D721Med (cell line): ENCODE results near the gene PLPP1.

ENCODE experiments used
- DNase-seq: peaks from one replicate; pipeline ENCODE4 v3.0.0; 2011; ENCODE audit warnings: low spot score; ENCODE audit not compliant: insufficient read length
- FAIRE-seq: peaks from 2 replicates; lab custom pipeline; 2011; peaks lifted over from hg19 to GRCh38; lab: Jason Lieb, UNC
- TF ChIP-seq, protein P1 (sequence below): IDR thresholded peaks from 2 replicates; pipeline ENCODE4 v1.5.1; 2012; ENCODE audit warnings: mild to moderate bottlenecking, control low read depth; ENCODE audit not compliant: insufficient read depth; ENCODE audit errors: missing control alignments

PLPP1 gene

GRCh38 chr5:55429221-55429612, 105.5 kb downstream of the PLPP1 start:
- no peak for FAIRE-seq
- TF ChIP-seq, protein P1, sequence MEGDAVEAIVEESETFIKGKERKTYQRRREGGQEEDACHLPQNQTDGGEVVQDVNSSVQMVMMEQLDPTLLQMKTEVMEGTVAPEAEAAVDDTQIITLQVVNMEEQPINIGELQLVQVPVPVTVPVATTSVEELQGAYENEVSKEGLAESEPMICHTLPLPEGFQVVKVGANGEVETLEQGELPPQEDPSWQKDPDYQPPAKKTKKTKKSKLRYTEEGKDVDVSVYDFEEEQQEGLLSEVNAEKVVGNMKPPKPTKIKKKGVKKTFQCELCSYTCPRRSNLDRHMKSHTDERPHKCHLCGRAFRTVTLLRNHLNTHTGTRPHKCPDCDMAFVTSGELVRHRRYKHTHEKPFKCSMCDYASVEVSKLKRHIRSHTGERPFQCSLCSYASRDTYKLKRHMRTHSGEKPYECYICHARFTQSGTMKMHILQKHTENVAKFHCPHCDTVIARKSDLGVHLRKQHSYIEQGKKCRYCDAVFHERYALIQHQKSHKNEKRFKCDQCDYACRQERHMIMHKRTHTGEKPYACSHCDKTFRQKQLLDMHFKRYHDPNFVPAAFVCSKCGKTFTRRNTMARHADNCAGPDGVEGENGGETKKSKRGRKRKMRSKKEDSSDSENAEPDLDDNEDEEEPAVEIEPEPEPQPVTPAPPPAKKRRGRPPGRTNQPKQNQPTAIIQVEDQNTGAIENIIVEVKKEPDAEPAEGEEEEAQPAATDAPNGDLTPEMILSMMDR = no peak
- no peak for DNase-seq

DNA sequence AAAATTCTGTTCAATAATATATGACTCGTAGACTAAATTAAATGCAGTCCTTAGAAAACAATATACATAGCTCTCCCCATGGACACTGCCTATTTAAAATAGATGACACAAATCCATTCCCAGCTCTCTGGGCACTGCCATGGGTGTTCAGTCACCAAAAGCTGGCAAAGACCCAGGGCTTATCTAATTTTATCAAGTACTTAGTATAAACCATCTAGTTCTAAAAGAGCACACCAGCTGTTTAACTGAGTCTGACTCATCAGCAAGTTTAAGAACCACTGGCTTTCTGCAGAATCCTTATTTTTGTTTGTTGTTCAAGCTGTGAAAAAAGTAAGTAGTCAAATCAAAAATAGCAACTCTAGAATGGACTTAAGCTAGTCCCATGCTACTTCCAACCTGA, 107.6 kb downstream of the PLPP1 start:
- FAIRE-seq = no peak
- DNase-seq = no peak

GRCh38 chr5:55426455-55426854, 108.3 kb downstream of the PLPP1 start:
- FAIRE-seq (no peak), DNase-seq (no peak)
- TF ChIP-seq, protein P1 = no peak

More for the DNA sequence above, 107.6 kb downstream of the PLPP1 start:
- TF ChIP-seq, protein P1 = no peak

- TF ChIP-seq, protein P1 = no peak
- DNase-seq (no peak), FAIRE-seq (no peak)
Observed at GRCh38 chr5:55421074-55421529, 113.7 kb downstream of the PLPP1 start.

DNA sequence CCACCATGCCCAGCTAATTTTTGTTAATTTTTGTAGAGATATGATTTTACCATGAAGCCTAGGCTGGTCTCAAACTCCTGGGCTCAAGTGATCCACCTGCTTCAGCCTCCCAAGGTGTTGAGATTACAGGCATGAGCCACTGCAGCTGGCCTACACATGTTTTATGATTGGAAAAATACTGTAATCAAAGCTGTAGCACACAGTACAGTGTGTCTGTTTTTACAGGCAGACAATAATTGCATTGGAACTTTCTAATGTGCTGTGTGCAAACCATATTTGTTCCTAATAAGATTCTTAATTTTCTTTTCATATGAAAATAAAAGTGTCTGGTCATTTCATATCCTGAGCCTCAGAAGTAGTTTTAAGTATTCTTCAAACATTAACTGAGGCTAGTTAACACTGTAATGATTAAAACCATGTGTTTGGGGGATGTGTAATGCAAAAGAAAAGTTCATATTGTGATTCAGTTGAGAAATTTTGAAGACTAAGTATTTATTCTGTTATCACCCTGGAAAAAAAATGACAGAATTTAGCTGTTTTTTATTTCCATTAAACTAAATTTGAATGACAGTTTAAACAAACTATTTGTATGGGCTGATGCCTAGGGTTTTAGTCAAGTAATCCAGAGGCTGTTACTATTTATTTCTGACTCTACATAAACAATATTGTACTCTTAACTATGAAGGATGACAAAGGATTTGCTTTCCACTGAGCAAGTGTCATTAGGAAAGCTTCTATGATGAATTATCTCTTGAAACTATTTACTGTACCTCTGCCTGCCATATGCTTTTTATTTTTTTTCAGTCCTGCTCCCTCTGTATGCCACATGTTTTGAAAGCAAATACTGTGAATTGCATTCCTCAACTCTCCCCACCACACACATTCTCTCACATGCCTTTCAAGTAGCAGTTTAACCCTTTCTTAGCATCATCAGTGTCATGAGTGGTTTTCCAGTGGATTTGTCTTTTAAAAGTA, 115.5 kb downstream of the PLPP1 start:
- no peak for FAIRE-seq
- DNase-seq = no peak
- TF ChIP-seq, protein P1 = no peak

DNA sequence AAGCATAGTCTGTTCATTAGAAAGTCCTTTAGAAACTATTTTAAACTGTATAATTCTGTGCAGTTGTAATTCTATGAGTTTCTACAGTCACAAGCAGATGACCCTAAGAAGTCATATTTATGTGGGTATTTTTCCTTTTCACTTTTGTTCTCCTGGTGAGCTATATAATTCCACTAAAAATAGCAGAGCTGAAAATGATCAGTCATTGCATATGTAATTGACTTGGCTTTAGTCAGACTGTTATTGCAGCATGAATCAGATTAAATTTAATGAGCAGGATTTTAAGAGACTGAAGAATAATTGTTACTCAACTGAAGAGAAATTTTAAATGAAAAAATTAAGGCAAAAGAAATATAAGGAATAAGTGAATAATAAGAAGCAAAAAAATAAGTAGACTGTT, 118.5 kb downstream of the PLPP1 start:
- TF ChIP-seq, protein P1 = no peak
- DNase-seq (no peak), FAIRE-seq (no peak)

GRCh38 chr5:55415071-55415470, 119.7 kb downstream of the PLPP1 start:
- TF ChIP-seq, protein P1 = no peak
- DNase-seq (no peak), FAIRE-seq (no peak)
